DMS79 (cell line): Measurements from ENCODE around the gene CTDNEP1.

Source experiments
- DNase-seq: peaks from one replicate; lab custom pipeline; 2025; lab: John Stamatoyannopoulos, UW

Gene CTDNEP1

DNA sequence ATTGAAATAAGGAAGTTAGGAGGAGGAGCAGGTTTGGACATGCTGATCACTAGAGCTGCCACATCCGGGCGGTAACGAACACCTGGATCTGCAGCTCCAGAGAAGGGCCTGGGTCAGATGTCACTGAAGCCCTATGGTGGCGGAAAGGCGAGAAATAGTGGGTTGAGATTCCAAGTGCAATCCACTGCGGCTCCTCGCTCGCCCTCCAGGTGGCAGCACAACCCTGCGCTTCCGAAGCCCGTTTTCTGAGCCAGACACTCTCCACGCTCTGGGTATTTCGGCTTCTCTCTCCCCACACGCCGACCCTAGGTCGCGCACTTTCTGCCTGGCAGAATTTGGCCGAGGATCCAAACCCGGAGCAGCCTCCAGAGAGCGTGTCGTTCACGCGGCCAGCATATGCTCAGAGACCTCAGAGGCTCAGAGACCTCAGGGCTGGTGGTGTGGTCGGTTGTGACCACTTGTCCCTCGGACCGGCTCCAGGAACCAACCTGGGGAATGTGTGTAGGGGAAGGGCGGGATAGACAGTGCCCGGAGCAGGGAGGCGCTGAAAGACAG is 29.1 kb upstream of the CTDNEP1 start:
- peak; percentile 63 for DNase-seq

DNA sequence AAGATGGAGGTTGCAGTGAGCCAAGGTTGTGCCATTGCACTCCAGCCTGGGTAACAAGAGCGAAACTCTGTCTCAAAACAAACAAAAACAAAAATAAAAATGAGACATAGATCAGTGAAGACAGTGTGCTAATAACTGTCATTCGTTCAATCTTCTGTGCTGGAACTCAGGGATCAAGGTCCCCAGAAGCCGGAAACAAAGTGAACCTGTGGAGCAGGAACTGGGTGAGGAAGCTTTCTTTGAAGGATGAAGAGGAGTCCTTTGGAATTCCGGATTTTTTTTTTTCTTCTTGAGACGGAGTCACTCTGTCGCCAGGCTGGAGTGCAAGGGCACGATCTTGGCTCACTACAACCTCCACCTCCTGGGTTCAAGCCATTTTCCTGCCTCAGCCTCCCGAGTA is 27.9 kb upstream of the CTDNEP1 start:
- DNase-seq, result no peak

DNA sequence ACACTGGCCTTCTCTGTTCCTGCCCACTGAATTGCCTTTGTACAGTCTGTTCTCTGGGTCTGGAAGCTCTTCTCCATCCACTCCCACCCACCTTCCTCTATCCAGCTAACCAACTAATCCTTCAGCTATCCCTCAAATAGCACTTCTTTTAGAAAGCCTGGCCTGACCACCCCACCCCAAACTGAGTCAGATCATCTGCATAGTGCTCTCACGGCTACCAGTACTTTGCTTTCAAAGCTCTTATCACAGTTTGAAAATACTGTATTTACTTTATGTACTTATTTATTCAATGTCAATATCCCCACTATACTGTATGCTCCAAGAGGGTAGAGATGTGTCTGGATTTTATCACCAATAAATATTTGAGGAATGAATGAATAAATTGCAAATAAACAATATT is 15.2 kb upstream of the CTDNEP1 start:
- DNase-seq, result no peak

DNA sequence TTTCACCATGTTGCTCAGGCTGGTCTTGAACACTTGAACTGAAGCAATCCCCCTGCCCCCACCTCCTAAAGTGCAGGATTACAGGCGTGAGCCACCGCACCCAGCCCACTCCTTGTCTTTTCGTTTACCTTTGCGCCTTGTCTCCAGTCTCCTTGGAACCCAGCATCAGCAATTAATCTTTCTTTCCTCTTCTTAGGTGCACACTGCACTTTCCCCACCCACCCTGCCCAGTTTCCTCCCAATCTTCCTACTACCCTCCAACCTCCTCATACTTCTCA is 12.2 kb upstream of the CTDNEP1 start:
- no peak for DNase-seq

DNA sequence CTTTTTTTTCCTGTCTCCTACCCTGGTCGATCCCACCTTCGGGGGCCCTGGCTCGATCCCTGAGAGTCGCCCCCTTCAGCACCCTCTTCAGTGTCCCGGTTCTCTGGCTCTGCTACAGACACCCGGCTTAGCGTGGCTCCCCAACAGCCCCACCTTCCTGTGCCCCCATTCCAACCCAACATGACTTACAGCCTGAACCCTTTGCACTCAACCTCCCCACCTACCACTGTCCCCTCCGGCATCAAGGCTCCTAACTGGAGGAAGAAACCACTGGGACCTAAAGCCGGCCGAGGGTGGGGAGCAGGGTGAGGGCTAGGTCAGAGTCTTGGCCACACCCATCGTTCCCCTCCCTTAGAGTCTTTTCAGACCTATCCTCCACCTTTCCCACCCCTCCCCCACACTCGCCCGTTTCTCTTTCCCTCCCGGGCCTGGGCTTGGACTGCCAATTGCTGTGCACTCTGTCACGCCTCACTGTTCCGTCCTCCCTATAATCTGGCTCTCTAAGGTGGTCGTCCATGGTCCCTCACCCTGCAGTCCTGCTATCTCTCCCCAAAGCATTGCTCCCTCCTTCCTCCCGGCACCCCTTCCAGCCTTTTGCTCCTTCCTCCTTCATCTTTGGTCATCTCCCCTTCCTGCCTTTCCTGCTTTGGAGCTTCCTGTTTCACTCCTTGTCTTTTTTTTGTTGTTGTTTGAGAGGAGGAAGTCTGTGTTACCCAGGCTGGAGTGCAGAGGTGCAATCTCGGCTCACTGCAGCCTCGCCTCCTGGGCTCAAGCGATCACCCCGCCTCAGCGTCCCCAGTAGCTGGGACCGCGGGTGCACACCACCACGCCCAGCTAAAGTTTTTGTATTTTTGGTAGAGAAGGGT is 11.6 kb upstream of the CTDNEP1 start:
- DNase-seq, result peak; percentile 52

DNA sequence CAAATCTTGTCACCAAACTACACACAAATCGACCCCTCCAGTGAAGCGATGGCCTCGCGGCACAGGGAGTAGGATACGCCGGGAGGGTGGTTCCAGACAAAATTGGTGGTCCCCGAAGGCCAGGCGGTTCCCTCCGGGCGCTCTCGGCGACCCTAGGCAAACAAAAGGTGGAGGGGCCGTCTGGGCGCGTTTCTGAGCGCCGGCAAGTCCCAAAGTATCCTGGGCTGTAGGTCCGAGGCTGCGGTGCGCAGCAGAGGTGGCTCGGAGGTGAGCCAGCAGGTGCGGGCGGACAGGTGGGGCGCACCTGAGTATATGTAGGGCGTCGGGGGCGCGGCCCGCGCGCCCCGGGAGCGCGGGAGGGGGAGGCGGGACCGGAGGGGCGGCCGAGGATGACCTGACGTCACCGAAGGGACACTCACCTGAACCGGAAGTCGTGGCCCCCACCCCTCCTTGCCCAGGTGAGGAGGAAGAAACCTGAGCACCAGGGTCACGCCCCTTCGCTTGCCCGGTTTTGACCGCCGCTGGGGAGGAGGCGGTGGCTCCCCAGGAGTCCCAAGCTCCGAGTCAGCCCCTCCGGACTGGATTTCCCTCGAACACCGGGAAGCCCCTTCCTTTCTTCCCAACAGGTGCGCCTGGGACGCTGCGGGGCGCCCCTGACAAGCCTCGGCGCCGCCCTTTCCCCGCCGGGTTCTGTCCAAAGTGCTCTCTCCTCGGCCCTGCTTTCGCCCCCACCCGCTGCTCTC is 10.8 kb upstream of the CTDNEP1 start, which contains the start of gene CLDN7:
CLDN7 (minus strand) TSS at position 287 of the 743 bp plus-strand sequence. CDS start 435 bp downstream, outside the sequence.
- peak; percentile 91 for DNase-seq

DNA sequence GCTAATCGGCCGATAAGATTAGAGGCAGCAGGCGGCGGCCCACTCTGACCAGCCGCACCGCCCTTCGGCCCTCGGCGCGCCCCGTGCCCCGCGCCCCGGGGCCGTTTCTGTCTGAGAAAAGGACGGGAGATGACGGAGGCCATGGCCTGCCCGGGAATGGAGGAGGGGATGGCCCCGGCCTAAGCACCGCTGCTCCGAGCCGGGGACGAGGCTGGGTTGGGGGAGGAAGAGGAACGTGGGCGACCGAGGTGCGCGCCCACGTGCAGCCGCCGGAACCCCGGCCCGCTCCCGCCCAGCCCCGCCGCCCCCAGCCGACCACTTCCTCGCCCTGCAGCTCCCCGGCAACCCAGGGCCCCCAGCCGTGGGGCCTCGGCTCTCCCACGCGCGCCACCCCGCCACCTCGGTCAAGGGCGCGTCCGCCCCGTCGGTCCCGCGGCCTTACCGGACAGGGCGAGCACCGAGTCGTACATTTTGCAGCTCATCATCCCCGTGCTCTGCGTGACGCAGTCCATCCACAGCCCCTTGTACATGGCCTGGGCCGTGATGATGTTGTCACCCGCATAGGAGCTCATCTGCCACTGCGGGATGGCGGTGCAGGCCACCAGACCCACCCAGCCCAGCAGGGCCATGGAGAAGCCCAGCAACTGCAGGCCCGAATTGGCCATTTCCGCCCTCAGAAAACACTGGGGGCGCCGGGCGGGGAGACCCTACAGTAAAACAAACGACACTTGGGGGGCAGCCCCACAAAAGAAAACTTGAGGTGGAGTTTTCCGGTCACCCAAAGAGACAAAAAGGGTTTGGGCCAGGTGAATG is 10.1 kb upstream of the CTDNEP1 start:
- DNase-seq, result peak; percentile 12

DNA sequence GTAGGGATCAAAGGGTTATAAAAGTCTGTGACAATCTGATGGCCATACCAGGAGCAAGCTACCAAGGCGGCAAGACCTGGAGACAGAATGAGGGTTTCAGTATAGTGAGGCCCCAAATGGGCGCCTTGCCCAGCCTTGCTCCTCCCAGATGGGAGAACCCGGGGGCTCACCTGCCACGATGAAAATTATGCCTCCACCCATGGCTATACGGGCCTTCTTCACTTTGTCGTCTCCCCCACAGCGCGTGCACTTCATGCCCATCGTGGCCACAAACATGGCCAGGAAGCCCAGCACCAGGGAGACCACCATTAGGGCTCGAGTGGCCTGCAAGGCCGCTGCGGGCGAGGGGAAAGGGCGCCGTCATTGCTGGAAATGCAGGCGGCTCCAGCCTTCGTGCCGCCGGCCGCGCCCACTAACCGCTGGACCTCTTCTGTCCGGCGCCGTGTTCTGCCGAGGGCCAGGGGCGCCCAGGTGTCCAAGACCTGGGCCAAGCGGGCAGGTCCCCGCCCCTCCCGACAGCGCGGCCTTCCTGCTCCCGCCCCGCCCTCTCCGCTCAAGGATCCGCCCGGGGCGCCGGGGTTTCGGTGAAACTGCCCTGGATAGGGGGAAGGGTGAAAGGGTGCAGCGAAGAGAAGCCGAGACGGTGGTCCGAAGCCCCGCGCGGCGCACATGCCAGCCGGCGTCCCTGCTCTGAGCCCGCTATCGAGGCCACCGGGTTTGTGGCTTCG is 9.3 kb upstream of the CTDNEP1 start:
- peak; percentile 37 for DNase-seq

DNA sequence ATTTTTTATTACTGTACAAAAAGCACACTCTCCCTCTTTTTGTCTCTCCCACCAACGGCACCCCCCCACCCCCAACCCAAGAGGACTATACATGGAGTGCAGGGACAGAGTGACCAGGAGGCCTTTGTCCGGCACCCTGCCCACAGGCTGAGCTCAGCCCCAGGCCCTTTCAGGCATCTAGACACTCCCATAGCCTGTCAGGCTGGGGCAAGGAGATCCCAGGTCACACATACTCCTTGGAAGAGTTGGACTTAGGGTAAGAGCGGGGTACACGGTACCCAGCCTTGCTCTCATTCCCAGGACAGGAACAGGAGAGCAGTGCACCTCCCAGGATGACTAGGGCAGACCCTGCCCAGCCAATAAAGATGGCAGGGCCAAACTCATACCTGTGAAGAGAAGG is 8.6 kb upstream of the CTDNEP1 start:
- no peak for DNase-seq

DNA sequence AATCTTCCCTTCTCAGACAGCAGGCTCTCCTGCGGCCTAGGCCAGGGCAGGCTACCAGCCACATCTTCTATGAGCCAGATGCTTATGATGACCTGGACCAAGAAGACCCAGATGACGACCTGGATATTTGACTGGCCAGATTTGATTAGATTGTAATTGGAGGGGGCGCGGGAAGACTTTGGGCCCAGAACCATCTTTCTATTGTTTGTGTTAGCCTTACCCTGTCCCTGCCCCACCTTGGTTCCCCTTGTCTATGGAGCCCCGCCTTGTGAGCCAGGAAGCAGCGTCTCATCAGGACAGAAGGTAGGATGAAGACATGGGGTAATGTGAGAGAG is 8.0 kb upstream of the CTDNEP1 start:
- no peak for DNase-seq

DNA sequence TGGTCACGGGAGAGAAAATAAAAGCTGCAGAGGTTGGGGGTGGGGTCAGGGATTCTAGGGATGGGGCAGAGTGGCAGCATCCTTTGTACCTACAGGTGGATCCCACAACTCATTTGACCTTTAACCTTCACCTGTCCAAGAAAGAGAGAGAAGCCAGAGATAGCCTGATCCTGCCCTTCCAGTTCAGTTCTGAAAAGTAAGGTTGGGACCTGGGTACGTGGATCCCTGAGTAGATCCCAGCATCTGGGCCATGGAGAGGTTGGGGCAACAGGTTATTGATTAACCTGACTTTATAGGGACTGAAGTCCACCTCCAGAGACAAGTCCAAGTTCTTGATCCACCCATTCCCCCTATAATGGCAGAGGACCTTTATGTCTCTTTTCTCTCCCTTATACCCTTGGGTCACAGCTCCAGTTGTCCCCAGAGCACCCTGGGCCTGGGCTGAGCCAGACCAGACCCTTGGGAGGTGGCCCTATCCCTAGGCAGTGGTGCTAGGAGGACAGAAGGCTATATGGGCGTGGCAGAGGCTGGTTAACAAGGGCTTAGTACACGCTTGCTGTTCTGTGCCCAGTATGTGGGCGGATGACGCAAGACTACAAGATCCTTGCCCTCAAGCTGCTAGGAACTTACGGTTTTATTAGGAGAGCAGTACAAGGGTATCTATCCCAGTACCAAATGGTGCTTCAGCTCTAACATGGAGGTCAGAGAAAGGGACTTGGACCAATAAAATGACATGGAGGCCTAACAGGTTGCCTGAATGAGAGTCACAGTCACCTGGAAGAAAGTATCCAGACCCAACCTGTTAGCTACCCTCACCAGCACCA is 7.4 kb upstream of the CTDNEP1 start:
- DNase-seq, result no peak

DNA sequence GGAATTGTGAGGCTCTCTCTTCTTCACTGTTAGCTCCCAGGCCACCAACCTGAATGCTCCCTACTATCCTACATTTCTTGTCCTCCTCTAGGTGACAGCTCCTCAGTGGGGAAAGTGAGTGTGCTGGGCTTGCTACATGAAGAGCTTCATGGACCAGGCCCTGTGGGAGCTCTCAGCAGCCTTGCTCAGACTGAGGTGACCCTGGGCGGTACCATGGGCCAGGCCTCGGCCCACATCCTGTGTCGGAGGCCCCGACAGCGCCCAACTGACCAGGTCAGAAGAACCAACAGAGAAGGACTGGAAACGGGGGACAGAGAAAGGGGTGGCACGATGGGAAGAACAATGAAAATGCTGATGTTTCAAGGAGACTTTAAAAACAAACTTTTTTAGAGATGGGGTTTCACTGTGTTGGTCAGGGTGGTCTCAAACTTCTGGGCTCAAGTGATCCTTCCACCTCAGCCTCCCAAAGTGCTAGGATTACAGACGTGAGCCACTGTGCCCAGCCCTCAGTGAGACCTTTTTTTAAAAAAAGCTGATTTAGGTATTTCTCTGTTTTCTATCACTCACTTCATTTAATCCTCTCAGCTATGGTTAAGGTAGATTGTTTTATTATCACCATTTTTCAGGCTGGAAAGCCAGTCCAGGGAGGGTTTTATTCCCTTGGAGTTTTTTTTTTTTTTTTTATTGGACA is 5.4 kb upstream of the CTDNEP1 start:
- no peak for DNase-seq

DNA sequence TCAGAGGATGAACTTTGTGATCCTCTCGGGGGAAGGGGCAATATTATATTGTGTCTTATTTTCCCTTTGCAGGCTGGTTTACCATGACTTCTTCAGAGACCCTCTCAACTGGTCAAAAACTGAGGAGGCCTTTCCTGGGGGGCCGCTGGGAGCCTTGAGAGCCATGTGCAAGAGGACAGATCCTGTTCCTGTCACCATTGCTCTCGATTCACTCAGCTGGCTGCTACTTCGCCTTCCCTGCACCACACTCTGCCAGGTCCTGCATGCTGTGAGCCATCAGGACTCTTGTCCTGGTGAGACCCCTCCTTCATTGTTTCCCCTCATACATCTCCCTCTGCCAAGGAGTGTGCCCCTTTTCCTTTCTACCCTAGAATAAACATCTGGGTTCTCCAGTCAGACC is 3.0 kb upstream of the CTDNEP1 start:
- no peak for DNase-seq

DNA sequence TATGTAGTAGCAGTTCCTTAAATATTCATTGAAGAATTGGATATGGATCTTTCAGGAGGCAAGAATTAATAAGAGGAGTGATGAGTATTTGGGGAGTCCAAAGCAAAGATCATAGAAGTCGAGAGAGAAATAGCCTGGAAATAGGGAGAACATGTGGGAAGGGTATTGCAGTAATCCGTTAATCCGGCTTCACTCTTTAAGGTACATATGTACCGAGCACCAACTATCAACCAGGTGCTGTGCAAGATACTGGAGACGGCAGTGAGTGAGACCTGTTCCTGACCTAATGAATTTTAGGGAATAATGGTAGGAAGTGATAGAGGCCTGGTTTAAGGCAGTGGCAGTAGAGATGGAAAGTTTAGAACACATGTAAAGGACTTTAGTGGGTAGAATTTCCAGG is 1.5 kb upstream of the CTDNEP1 start:
- DNase-seq, result no peak

DNA sequence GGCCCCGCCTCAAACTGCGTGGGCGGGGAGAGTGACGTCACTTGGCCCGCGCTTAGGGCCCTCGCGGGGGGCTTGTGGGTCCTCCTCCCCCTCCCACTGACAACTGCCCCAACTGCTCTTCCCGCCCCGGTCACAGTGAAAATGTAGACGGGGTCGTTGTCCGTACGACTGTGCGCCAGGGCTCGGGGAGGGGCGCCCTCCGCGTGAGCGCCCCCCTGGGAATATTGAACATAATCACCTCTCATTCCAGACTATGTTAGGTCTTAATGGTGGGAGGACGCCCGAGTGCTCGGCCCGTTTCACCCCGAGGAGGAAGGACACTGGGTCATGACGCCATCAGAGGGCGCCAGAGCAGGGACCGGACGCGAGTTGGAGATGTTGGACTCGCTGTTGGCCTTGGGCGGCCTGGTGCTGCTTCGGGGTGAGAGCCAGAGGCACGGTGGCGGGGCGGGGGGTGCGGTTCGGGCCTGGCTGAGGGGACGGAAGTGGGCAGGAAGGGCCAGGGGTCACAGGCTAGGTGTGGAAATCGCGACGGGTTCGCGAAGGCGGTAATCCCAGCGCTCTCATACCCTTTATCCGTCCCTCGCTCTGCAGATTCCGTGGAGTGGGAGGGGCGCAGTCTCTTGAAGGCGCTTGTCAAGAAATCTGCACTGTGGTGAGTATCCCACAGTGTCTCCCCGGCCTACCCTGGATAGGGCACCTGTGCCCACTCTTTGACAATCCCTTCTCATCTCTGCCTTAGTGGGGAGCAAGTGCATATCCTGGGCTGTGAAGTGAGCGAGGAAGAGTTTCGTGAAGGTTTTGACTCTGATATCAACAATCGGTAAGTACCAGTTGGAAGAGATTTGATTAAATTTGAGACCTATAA is 876 bp upstream of the CTDNEP1 start, which contains the start of gene ELP5:
ELP5 (plus strand) TSS at position 40 of the 868 bp plus-strand sequence; CDS start at position 376, 336 bp downstream.
- peak; percentile 89 for DNase-seq

DNA sequence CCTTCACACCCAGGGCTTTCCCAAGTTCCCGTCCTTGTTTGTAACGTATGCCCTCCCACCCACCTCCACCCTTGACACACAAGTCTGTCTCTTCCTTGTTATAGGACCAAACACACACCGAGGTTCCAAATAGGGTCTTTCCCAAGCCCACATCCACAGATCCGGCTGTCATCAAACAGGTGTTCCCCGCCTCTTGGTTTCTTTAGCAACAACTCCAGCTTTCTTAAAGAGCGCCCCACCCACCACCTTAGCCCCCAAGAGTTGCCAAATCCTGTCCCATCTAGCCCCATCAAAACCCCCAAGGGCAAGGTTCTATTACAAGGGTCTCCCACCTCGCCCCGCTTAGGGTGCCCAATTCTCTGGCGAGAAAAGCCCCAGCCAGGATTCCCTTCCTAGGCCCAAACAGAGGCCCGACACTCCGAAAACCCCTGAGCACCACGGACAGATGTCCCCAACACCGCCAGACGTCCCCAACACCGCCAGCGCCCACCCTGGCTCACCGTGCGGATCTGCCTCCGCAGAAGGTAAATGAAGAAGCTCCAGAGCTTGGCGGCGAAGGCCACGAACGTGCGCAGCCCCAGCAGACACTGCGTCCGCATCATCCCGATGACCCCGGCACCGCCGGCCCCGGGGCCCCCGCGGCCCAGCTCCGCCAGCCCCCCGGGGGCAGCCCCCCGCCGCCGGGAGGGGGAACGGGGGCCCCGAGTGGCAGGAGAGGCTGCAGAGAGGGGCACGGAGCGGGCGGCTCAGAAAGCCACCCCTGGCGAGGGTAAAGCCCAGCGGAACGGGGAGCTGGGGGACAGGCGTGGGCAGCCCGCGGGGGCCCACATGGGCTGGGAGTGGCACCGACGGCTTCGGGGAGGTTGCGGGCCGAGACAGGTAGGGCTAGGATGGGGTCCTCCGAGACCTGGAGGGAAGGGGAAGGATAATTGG is 573 bp downstream of the CTDNEP1 start:
- no peak for DNase-seq

DNA sequence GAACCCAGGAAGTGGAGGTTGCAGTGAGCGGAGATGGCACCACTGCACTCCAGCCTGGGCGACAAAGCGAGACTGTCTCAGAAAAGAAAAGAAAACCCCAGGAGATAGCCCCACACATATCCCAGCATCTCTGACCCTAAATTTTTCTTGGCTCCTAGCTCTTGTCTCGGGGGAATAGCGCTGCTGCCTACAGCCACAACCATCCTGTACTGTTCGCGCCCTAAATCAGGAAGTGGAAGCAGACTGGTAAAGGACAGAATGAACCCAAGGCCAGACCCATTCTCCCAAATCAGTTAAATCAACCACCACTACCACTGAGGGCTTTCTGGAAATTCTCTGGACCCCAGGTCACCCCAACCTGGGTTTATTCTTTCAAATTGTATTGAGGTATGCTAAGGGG is 1.7 kb downstream of the CTDNEP1 start:
- DNase-seq, result no peak

DNA sequence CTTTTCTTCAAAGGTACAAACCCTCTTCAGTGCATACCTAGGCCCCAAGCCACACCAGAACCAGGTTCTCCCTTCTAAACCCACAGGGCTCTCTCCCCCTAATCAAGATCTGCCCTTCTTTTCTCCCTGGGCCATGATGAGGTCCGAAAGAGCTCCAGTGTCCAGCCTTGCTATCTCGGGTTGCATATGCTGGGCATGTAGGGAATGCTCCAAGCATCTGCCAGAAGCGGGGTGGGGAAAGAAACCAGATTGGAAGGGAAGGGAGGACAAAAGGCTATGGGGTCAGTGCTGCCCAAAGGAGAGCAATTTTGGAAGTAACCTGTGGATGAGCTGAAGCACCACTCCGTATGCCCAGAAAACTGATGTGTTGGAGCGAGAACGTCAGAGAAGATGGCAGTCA is 2.3 kb downstream of the CTDNEP1 start:
- no peak for DNase-seq
